OCI-LY7 (cell line): ENCODE results near the gene SESN2.

ENCODE experiments used
- CTCF ChIP-seq: fragments of 200-600 bp; sonication (generic); conservative IDR thresholded peaks from 2 replicates; pipeline ENCODE4 v1.5.1; 2014; ENCODE audit warnings: mild to moderate bottlenecking, antibody characterized with exemption, low read length, moderate library complexity, mixed read lengths
- EZH2phosphoT487 ChIP-seq: fragments of 200-600 bp; sonication (generic); IDR thresholded peaks from 2 replicates; pipeline ENCODE4 v1.6.1; 2018; ENCODE audit warnings: low read depth, borderline replicate concordance, mild to moderate bottlenecking, mixed run types, antibody characterized with exemption, low read length, moderate library complexity, mixed read lengths

GRCh38 chr1:28298438-28298837, 39.1 kb downstream of the SESN2 start:
- no peak for TF ChIP-seq CTCF
- TF ChIP-seq EZH2phosphoT487: no peak
